Activated T-cell treated with anti-CD3 and anti-CD28 coated beads, Interleukin-2, amount 50 U/mL, for 48 hours (primary cell): Measurements from ENCODE around the gene ULK2.
"Not testable (repeated sequence)": the region's sequence is repeated elsewhere in the genome, so short reads cannot be mapped to it uniquely, and the experiment has no call there.

Experiments
- DNase-seq, 2 experiments: peaks; one replicate each; pipeline ENCODE4 v3.0.0-alpha.2; 2020

Gene ULK2

DNA sequence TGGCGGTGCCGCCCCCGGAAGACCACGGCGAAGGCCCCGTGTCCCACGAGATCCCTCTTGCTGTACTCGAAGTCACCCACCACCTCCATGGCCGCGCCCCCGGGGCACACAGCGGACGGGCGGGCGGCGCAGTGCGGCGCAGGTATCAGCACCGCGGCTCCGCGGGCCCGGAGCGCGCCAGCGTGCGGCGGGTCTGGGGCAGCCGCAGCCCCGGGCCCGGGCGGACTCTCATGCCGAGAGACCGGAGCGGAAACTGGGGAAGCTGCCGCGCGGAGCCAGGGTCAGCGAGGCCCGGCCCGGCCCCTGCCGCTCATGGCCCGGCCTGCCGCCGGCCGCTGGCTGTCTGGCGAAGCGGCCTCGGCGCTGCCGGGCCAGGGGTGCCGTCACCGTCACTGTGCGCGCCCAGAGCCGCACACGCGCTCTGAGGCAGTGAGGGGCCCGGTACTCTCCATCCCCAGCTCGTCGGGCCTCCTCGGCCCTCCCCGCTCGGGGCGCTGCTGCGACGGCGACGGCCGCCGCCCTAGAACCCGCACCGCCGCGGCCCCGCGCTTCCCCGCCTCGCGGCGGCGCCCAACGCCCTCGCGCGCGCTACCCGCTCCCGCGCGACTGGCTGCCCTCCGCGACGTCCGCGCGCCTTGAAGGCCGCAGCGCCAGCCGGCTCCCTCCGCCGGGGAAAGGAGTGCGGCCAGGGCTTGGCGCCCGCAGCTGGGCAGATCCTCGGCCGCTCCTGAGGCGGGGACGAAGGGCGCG lies at the start of gene ULK2:
Gene ULK2, minus strand, starts transcription at position 608 of the 750 bp plus-strand sequence. Its CDS starts 519 bp downstream, at position 89.
- peak; percentile 68 to 74 for DNase-seq

DNA sequence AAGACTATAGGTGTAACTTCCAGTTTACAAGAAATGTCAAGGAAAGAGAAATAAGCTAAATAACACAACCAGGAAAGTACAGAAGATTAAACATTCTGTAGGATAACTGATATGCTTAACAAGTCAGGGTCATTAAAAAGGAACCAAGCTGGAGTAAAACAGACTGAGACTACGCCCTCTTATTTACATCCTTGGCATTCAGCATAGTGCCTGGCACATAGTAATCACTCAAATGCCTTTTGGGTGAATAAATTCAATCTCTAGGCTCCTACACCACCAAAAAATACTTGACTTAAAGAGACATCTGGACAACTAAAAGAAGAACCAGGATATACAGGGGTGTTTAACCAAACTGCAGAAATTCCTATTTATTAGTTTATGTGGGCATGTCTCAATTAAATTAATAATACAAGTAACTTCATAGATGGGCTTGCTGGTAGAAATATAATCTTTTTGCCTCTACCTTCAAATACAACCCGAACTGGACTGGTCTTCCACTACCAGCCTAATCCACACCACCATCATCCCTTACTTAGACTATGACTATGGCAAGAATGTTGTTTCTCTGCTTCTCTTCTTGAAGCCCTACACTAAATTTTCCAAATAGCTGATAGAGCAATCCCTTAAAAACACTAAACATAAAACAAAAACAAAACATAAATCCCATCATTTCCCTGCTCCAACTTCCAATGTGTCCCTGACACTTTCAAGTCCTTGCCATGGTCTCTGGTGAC lies 47.7 kb upstream of the ULK2 start:
- DNase-seq: no peak

DNA sequence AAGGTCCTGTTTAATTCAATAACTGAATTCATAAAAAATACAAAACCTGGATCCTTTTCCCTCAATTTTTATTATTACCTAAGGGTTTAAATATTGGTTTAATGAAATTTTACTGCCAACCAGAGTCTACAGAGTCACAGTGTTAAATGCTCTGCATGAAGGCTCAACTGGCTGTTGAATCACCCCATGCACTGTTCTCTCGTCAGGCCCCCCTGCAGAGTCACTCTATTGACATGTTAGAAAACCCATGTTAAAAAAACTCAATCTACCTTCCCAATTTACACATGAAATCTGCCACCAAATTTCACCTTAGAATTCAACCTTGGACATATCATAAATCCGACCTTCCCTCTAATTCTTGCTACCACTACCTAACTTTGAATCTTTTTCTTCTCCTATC lies 43.3 kb upstream of the ULK2 start:
- no peak for DNase-seq

DNA sequence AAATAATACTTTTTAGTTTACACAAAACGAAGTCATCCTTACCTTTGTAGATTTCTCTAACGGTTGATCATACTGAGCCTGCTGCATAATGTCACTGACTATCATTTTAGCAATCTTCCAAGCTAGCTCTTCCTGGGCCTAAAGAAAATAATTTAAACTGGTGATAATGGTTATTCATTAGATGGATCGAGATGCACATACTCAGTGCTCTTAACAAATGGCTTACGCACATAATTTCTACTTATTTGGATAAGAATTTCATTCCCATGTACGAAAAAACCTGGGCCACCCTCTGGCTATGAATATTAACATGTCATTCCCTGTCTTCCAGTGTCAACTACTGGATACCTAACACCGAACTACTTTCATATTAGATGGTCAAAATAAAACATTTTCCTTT lies 41.4 kb upstream of the ULK2 start:
- DNase-seq: no peak

DNA sequence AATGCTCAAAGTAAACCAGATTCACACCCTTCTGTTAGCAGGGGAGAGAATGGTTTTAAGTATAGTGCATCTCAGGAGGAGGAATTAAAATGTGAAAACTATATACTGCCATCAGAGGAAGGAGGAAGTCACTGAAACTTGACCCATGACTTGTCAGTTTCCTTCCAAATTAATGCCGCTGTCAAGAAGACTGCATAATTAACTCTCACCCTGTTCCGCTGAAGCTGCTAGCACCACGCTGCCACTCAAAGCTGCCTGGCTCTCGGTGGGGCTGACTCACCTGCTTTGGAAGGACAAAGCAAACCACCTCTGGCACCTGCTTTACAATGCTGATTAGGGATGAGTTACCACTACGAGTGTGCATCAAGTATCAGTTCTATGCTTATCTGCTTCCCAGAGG lies 37.8 kb upstream of the ULK2 start:
- no peak for DNase-seq

DNA sequence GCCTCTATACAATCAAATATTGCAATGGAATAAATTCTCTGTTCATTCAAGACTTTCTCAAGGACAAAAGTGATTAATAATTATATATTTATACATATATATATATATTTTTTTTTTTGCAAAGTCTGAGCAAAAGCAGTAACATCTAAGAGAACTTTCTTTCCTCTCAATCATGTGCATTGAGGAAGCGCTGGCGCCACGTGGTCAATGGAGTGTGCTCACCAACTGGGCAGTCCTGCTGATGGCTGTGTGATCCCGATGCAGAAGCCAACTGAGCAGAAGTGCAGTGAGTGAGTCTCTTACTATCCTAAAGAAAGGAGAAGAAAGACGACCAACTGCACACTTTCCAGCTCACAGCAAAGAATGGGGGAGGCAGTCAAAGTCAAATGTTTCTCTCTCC lies 37.2 kb upstream of the ULK2 start:
- DNase-seq: no peak

DNA sequence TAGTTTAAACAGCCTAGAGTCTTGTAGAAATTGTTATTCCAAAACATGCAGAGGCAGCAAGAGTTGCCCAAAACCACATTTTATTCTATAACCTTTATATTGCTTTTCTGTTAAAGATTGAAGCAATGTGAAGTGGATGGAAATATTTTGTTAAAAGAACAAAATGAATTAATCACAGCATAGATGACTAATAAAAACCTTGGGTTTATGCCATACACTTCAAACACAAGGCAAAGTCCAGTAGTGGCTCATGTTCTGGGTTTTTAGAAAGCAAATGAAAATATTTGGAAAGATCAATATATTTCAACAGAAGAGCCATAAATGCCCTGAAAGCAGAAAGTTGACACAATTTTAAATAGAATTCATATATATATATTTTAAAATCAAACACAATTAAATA lies 36.7 kb upstream of the ULK2 start:
- DNase-seq: no peak

DNA sequence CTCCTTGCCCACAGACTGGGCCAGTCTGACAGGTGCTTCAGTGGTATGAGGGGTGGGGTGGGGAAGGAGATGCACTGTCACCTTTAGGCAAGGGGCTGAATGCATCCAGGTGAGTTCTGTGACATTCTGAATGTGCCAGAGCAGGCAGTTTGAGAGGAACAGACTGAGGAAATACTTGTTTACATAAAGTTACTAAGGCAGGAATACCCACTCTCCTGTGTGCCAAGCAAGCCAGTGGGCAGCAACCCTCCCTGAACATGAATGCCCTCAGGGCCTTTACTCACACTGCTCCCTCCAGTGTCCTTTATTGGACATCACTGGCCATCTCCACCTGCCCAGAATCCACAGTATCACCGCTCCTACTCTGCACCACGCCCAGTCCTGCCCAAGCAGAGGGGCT lies 33.1 kb upstream of the ULK2 start:
- no peak for DNase-seq

DNA sequence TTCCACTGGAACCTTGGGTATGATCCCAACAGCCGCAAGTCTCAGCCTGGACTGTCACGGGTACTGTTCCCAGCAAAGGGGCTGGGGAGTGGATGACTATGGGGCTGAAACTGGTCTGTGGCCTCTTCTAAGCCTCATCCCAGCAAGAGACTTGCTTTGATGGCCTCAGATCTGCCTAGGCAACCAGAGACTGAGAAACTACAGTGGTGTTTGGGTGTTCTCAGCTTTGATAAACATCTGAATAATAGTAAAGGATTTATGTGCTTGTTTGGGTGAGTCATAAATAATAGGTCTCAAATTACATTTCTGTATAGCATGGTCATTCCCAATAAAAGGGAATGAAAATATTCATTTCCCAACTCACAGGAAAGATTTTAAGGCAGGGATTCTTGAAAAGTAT lies 30.2 kb upstream of the ULK2 start:
- no peak for DNase-seq

DNA sequence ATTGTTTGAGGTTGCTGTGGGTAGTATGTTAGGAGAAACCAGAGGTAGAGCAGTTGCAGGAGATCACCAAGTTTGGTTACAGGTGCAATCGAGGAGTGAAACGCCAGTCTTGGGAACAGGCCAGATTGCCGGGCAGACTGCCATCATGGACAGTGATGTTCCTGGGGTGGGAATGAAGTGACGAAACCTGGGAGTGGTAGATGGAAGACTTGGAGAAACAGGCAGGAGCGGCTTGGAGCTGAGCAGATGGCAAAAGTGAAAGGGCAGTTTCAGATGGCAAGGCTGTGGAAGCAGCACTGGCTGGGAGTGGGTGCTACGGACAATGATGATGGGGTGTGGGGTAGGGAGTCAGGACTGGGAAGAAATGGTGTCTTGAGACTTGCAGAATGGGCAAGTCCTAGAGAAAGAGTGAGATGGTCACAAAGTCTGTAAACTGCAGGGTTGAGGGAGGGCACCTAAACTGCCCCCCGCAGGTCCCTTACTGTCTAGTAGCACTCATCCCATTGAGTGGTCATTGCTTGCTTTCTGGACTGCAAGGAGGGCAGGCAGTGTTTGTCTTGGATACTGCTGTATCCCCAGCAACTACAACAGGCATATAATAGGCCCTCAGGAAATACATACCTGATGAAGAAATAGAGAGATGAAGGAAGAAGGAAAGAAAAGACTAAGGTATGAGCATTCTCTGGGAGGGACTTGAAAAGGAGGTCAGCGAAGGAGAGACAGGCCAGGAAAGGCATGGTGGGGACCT lies 29.5 kb upstream of the ULK2 start:
- no peak for DNase-seq

DNA sequence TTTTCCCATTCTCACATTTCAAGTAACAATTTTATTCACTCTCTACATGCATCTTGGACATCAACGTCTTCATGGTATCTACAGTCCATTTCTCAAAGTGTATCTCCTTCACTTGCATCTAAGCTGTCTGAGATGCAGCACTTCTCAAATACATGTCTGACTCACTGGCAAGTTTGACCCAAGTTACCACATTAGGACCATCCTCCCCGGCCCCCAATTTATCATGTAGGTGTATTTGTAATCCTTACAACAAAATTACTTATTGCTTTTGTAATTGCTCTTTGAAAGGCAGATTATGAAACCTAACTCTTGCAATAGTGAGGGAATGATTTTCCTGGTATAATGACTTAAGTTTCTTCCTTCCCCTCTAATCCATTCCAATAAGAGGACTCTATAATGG lies 28.9 kb upstream of the ULK2 start:
- DNase-seq: no peak

DNA sequence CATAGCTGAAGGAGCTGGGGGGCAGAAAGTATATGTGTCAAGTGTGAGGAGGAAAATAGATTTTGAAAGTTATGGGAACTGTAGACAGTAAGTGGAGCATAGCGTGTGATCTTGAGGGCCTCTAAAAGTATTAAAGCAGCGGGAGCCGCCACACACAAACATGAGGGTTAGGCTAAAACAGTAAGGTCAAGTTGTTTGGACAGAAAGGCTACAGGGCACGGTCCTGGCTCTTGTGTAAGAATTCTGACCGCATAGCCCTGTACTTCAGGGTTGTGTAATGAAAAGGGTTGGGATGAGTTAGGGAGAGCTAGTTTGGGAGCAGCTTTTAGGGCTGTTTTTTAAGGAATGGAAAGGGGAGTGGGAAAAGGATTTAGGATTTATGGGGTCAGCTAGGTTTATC lies 22.8 kb upstream of the ULK2 start:
- not testable (repeated sequence) for DNase-seq

DNA sequence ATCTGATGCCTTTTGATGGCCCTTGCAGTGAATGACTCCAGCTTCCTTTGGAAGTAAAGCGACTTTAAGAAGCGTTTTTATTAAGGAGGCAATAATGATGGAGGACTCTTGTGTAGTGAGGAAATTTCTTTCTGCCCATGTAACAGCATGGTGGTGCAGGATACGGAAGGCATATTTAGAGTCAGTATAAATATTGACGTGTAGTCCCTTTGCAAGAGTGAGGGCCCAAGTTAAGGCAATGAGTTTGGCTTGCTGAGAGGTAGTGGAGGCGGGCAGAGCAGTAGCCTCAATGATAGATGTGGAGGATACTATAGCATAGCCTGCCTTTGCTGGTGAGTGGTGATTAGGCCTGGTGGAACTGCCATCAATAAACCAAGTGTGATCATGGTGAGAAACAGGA lies 22.3 kb upstream of the ULK2 start:
- DNase-seq: not testable (repeated sequence)

DNA sequence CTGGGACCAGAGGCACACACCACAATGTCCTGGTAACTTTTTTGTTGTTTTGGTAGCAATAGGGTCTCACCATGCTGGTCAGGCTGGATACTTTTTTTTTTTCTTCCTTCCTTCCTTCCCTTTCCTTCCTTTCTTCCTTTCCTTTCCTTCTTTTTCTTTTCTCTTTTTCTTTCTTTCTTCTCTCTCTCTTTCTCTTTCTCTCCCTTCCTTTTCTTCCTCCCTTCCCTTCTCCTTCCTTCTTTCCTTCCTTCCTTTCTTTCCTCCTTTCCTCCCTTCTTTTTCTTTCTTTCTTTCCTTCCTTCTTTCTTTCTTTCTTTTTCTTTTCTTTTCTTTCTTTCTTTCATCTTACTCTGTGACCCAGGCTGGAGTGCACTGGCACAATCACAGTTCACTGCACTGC lies 18.4 kb upstream of the ULK2 start:
- DNase-seq: no peak

DNA sequence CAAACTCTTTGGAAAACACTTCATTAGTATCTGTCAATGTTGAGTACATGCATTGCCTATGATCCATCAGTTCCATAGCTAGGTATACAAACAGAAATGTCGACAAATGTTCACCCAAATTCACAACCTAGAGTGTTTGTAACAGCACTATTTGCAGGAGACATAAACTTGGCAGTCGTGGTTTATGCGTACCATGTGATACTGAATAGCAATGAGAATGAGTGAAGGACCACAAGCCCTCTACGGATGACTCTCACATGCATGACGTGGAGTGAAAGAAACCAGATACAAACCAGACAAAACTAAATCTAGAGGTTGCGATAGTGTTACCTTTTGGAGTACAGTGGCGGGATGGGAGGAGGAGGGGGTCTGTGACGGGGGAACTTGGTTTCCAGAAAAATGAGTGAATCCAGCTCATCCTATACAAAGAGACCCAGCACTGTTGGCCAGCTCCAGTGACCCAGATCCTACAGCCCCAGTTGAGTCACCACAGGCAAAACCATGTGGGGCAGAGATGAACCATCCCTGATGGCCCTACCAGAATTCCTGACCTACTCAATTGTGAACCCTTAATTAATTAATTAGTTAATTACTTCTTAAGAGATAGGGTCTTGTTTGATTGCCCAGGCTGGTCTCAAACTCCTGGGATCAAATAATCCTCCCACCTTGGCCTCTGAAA lies 15.9 kb upstream of the ULK2 start:
- DNase-seq: no peak

DNA sequence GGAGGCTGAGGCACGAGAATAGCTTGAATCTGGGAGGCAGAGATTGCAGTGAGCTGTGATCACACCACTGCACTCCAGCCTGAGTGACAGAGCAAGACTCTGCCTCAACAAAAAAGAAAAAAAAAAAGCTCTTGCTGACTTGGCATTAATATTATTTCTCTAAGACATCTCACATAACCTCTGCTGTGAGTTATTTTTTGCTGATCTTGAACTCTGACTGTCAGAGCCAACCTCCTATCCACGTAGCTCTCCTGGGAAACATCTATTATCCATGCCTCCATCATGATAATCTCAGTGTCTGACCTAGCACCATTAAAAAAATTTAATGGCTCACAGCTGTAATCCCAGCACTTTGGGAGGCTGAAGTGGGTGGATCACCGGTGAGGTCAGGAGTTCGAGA lies 12.7 kb upstream of the ULK2 start:
- DNase-seq: no peak

DNA sequence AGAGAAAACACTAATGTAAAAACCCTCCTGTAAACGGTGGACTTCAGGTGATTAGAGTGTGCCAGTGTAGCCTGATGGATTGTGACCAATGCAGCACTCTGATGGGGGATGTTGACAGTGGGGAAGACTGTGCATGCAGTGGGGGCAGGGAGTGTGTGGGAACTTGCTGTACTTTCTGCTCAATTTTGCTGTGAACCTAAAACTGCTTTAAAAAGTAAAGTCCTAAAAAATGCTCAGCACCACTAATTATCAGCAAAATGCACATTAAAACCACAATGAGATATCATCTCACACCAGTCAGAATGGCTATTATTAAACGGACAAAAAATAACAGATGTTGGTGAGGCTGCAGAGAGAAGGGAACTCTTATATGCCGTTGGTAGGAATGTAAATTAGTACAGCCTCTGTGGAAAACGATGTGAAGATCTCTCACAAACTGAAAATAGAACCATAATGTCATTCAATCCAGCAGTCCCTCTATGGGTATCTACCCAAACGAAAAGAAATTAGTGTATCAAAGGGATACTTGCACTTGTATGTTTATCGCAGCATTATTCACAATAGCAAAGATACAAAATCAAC lies 9.7 kb upstream of the ULK2 start:
- no peak for DNase-seq

DNA sequence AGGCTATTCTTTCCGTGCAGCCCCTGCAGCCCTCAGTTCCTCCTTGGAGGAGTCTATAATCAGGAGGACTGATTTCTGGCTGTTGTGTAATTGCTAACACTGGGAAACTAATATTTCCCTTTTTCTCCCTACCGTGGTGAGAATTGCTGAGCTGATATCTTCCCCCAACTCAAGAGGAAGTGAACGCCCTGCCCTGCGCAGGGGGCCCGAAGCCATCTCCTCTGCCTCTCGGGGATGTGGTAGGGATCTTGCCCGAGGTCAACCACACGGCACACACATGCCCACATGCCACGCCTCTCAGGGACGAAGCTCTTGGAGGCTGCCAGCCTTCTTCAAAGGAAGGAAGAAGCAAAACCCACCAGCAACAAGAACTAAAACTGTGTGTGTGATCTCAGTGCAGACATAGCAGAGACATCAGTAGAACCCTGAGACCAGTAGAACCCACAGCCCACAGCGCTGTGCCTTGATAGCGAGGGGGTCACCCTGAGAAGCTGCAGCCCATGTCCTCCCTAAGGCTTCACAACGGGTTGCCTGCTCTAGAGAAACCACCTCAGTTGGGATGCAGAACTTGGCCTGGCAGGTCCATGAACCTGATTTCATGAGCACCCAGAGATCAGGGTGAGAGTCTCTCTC lies 8.9 kb upstream of the ULK2 start:
- peak in 1 of 2 experiments; percentile 49 for DNase-seq

DNA sequence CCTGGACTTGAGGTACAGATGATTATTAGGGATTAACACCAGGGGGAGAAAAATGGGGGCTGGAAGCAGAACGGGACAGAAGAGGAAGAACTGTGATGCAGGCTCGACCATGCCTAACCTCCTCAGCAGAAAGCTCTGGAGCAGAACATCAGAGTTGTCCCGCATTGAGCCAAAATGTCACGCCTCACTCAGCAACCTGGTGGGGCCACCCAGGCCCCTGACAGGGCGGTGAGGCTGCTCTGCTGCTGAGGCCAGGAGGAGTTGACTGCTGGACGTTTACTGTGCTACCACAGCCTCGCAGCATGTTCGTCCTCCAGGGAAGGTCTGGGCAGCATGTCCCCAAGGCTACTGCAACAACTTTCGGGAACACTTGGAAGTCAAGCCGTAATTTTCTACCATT lies 6.5 kb upstream of the ULK2 start:
- DNase-seq: no peak

DNA sequence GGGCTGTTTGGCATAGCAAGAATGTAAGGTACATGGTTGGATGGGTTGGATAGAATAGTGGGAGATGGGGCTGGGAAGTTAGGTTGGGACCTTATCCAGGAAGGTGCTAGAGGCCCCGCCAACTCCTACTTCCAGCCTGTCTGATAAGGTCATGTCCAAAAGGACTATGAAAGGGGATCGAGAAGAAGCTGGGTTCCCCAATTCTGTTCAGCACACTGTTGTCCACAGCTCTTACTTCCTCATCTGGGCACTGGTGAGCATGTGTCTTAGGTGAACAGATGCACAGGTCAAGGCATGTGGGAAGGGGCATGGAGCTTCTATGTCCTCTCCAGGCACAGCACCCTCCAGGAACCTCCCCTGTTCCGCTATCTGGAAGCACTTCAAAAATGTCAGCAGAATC lies 5.6 kb upstream of the ULK2 start:
- no peak for DNase-seq

DNA sequence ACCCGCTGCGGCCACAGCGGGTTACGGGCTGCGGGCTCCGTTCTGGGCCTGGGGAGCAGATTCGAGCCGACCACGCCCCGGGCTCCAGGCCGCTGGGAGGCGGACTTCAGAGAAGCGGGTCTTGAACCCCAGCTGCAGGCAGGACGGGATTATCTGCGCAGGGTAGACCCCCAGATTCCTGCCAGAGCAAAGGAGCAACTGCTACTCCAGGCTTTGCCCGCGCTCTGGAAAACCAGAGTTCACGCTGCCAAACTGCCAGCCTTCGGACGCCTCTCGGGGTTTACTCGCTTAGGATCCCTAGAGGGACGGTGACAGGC lies 301 bp upstream of the ULK2 start:
- no peak for DNase-seq

DNA sequence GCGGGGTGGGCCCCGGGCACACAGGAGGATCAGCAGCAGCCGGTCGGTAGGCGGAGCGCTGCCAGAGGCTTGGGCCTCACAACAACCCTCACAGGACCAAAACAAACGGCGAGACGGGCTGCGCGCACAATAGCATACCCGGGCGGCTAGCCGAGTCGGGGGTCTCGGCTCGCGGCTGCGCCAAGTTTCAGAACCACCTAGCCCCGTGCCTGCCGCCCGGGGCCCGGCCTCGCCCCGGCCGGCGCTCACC lies 732 bp downstream of the ULK2 start:
- peak; percentile 61 to 72 for DNase-seq

DNA sequence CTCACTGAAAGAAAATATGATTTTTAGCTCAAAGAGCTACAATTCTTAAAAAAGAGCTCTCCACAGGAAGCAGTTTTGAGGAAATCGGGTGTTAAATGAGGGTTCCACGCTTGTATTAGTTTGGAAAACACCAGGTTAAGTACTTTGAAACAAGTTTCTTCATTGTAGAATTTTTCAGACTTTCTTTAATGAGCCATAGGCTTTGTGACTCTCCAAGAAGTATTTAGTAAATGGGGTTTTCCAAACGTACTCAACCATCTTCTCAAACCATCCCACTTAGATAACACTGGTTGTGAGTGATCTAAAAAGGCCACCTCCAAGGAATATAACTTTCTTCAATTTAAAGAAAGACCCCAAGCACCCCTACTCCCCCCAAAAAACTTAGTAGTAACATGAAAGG lies 2.7 kb downstream of the ULK2 start:
- no peak for DNase-seq
